Measurements from ENCODE around the gene ESRRG. TPM values are rescaled to one million over a fixed set of nuclear protein-coding genes. Genes with fewer than 3 reads are reported as not detected.

Gene ESRRG
- 10 to 100 TPM; 46.4 to 47.2 (median 46.4) TPM for polyA plus RNA-seq (ENCODE audit: insufficient read length in 3 of 3)

DNA sequence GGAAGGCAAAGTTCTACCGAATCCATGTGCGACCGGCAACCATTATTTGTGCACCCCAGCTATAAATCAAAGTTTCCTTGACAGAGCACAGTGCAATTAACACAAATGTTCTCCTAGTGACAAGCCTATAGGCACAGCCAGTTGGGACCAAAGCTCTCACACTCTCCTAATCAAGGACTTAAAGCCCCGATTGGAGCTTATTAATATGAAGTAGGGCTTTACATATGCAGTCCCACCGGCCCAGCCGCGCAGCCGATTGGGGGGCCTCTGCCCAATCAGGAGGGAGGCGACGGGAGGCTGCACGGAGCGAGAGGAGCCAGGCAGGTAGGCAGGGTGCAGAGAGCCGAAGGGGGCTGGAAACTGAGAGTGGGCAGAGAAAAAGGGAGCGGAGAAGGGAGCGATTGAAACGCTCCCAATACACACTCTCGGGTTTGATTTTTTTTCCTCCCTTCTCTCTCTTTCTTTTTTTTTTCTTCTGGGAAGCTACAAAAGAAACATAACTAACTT is at the start of gene ESRRG:
Gene ESRRG (minus strand): TSS at position 156 of the 507 bp plus-strand sequence. CDS start 130 bp downstream, at position 26.
- DNase-seq (ENCODE audit: low read depth in 3 of 3, low spot score in 2 of 3): peak; percentile 36 to 54 (median 42)

GRCh38 chr1:216771922-216772321 is 48.7 kb upstream of the ESRRG start:
- DNase-seq (ENCODE audit: low read depth in 3 of 3, low spot score in 2 of 3): no peak

DNA sequence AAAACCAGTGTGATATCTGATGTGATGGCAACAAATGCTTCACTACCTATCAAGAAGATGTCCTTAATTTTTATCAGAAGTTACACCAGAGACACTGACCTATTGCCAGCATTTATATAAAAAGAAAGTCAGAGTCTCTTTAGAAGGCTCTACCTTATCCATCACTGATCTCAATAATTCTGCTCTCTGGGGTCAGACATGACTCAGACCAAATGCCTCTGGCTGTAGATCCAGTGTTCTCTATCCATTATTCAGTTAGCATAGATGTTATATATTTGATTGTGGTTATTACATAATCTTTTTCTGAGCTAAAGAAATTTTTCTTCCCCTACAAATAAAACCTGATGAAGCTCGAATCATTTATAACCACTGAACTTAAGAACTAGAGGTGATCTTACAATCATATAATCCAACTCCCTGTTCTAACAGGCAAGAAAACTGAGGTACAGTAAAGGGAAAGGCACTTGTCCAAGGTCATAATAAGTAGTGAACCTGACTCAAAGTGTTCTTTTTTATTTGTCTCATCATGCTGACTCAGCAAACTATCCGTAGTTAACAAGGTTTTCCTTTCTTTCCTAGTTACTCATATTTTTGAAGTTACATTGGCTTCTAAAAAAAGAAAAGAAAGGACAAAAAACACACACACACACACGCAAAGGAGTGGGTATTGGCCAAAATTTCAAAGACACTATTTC is 43.6 kb upstream of the ESRRG start:
- DNase-seq (ENCODE audit: low read depth in 3 of 3, low spot score in 2 of 3): no peak

DNA sequence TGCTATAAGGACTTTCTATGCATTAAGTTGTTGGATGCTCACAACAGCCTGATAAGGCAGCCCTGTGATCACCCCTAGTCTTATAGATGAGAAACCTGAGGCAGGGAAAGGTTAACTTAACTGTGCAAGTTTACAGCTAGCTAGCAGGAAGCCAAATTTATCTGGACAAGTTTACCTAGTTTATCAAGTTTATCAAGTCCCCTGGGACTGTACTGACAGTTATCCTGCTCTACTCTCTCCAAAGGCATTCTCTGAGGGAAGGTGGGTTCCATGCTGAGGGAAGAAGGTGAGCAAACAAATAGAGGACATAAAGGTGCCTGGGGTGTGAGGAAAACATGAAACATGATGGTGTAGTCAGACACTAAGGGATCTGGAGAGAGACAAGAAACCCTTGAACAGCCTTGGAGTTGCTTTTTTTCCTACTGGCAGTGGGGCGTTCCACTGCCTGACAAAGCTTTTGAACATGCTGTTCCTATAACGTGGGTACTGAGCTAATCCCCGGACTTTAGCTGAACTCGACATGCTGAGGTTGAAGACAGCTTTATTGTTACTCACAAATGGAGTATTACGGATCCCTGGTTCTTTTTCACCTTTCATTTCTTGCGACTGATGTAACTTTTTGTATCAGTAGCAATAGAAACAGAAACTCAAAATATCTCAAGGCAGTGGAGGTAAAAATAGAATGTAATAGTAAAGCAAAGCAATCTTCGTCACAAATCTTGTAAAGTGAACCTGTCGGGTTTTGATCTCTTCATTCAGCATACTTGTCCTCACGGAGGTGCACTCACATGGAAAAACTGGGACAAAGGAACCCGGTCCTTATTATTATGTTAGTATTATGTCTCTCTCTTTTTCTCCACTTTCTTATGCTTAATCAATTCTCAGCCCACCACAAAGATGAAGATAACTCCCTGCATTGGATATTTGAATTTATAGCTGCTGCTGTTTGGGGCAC is 42.4 kb upstream of the ESRRG start:
- no peak for DNase-seq (ENCODE audit: low read depth in 3 of 3, low spot score in 2 of 3)

DNA sequence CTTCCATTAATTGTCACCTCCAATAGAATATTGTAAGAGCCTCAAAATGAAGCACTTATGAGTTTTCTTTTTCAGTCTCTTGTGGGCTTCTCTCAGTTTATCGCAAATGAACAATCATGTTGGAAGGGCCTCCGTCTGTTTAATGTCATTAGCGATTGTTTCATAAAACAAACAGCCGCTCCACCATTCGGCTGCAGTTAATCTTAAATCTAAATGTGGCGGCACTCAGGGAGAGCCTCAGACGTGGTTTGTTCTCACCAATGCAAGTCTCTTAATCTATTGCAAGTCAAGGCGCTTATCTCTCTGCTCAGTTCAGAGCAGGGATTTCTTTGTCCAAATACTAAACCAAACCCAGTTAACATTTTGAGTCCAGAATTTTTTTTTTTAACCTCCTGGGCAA is 34.9 kb upstream of the ESRRG start:
- no peak for DNase-seq (ENCODE audit: low read depth in 3 of 3, low spot score in 2 of 3)

GRCh38 chr1:216757110-216757509 is 33.9 kb upstream of the ESRRG start:
- no peak for DNase-seq (ENCODE audit: low read depth in 3 of 3, low spot score in 2 of 3)

DNA sequence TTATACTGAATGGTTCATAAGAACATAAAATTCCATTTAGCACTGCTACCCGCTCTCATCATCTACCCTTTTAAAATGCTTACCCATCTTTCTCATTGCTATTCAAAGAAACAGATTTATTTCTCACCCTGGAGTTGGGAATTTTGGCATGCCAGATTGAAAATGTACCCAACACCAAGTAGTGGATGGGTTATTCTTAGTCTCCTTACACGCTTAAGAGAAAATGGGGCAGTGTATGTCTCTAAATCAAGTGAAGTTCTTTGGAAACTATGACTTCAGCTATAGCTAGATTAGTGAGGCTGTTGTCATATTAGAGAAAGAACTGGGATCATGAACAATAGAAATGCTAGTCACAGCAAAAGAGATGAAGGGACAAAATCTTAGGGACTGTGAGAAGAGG is 27.7 kb upstream of the ESRRG start:
- DNase-seq (ENCODE audit: low read depth in 3 of 3, low spot score in 2 of 3): no peak

DNA sequence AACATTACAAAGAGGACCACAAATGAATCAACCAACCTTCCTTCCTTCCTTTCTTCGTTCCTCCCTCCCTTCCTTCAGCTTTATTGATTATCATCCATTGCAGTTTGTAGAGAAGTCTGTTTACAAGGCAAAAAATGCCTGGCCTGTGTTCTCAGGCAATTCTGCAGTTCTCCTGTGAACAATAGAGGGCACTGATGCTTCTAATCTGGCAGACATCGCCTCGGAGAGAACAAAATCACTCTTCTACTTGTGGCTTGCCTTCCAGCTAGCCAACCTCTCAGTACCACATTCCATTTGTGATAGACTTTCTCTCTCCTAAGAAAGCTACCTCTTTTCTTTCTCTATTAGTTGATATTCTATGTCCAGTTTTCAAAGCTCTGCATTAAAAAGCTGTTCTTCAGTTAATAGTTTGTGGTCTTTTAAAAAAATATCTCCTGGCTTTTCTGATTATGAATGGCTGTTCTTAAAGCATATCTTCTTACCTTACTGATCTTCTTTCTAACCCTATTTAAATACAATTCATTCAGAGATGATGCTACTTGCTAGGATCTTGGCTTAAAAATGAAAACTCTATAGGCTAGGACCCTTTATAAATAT is 26.9 kb upstream of the ESRRG start:
- DNase-seq (ENCODE audit: low read depth in 3 of 3, low spot score in 2 of 3): peak; percentile 10 to 32 (median 21)

DNA sequence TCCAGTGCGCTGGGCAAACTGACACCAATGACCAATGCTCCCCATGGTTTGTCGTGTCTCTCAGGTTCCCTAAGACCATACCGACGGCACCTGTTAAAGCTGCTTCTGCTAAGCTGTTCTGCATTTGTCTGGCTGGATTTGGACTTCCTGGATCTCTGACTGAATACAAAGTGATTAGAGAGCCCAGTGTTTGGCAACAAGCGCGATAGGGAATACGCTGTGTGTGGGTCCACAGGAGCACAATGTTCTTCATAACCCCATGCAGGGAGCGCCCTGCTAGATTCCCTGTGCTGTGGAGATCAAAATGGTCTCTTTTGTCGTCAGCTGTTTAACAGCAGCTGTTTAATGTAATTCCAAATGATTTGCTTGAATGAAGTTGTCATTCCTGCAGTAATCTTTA is 26.0 kb upstream of the ESRRG start:
- DNase-seq (ENCODE audit: low read depth in 3 of 3, low spot score in 2 of 3): no peak

- DNase-seq (ENCODE audit: low read depth in 3 of 3, low spot score in 2 of 3): no peak
Measured at GRCh38 chr1:216742625-216743024, 19.4 kb upstream of the ESRRG start.

DNA sequence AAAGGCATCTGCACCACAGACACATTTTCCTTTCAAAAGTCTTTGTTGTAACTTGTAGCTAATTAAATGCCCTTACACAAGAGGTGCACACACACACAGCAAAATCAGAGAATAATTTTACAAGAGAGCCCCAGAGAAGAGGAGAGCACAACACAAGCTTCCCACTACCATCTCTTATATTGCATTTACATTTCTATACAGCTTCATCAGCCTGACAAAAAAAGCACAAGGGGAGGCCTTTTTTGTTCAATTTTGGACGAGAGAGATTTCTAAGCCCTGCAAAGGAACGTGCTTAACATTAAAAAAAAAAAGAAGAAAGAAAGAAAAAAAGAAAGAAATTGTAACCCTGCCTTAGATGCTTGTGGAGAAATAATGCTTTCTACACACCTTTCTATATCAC is 17.1 kb upstream of the ESRRG start:
- DNase-seq (ENCODE audit: low read depth in 3 of 3, low spot score in 2 of 3): no peak

- DNase-seq (ENCODE audit: low read depth in 3 of 3, low spot score in 2 of 3): no peak
Measured at GRCh38 chr1:216739793-216740192, 16.6 kb upstream of the ESRRG start.

DNA sequence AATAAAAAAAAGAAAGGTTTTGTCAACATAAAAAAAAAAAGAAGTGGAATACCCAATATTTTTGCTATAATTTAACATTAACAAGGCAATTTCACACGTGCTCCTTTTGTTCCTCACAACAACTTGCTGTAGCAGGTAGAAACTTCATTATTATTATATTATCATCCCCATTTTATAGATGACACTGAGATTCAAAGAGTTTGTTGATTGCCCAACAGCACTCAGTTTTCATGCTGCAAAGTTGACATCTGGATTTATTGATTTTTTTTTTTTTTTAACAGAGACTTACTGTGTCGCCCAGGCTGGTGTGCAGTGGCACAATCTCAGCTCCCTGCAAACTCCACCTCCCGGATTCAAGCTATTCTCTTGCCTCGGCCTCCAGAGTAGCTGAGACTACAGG is 8.9 kb upstream of the ESRRG start:
- no peak for DNase-seq (ENCODE audit: low read depth in 3 of 3, low spot score in 2 of 3)

GRCh38 chr1:216731562-216731961 is 8.3 kb upstream of the ESRRG start:
- no peak for DNase-seq (ENCODE audit: low read depth in 3 of 3, low spot score in 2 of 3)

DNA sequence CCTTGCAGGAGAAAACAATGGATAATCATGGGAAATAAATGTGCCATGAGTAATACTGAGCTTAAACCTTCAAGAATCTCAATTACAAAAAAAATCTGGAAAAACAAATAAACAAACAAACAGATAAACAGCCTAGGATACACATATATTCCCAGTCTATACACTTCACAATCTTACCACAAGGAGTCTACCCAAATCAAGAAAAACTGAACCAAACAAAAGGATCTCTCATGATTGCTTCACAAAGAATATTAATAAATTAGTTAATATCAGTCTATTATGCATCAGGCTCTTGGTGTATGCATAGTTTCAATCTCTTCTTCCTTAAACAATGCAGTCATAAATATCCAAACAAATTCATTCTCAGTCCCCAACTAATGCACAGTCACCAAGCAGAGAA is 3.2 kb upstream of the ESRRG start:
- DNase-seq (ENCODE audit: low read depth in 3 of 3, low spot score in 2 of 3): no peak

DNA sequence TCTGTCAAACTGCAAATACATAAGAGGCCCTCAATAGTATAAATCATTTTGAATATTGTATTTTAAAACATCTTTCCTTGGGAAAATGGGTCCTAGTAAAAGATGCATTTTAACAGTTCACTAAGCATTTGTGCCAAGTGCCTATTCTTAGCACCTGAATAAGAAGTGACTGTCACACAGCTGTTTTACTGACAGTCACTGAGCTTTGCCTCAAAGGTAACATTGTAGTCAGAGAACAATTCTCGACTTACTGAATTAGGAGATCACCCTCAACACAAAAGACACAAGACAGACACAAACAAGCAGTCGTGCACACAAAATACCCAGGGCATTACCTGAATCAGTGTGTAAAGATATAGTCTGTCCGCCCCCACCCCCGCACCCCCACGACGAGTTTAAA is 408 bp downstream of the ESRRG start:
- no peak for DNase-seq (ENCODE audit: low read depth in 3 of 3, low spot score in 2 of 3)

DNA sequence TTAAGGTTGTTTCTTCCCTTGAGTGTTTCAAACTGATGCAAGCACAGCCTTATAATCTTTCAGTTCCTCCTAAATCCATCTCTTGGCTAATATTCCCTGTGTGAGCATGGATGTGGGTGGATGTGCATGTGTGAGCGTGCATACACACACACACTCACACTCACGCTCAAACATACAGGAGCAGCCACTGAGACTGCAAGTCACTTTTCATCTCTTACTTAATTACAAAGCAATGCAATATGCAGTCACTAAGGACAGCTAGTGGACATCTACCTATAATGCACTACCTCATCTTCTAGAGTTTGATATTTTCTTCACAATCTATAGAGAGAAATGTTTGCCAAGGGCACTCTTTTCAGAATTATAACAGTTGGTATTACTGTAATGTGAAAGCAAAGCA is 1.4 kb downstream of the ESRRG start:
- DNase-seq (ENCODE audit: low read depth in 3 of 3, low spot score in 2 of 3): no peak

- no peak for DNase-seq (ENCODE audit: low read depth in 3 of 3, low spot score in 2 of 3)
Measured at GRCh38 chr1:216721062-216721461, 2.2 kb downstream of the ESRRG start.

- DNase-seq (ENCODE audit: low read depth in 3 of 3, low spot score in 2 of 3): no peak
Measured at GRCh38 chr1:216711712-216712111, 11.5 kb downstream of the ESRRG start.

- DNase-seq (ENCODE audit: low read depth in 3 of 3, low spot score in 2 of 3): no peak
Measured at GRCh38 chr1:216710598-216711333, 12.5 kb downstream of the ESRRG start.

GRCh38 chr1:216710055-216710454 is 13.2 kb downstream of the ESRRG start:
- DNase-seq (ENCODE audit: low read depth in 3 of 3, low spot score in 2 of 3): no peak

All from right renal cortex interstitium (tissue), 3 donors.